ENCODE data around the gene ZNF367. TPM values are rescaled to one million over a fixed set of nuclear protein-coding genes. Genes with fewer than 3 reads are reported as not detected.
A peak's percentile ranks its signal among the peaks of the same experiment; 100 is the strongest.

ZNF367 gene
- total and polyA plus RNA-seq, 4 donors = 6.7 to 10.1 (median 7.1) TPM

DNA sequence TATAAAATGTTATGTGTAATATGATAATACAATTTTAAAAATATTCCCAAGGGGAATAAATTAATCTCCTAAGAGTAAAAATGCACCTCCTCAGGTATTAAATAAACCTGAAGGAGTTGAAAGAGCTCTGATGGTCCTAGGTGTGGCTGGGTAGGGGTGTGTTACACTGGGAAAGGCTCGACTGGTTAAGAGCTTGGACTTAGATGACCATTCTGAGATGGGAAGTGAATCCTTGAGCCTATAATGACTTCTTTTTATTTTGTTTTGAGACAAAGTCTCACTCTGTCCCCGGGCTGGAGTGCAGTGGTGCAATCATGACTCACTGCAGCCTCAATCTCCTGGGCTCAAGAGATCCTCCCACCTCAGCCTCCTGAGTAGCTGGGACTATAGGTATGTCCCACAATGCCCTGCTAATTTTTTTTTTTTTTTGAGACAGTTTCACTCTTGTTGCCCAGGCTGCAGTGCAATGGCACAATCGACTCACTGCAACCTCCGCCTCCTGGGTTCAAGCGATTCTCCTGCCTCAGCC lies 22.6 kb upstream of the ZNF367 start:
- DNase-seq (ENCODE audit: low read depth in 4 of 6, low spot score in 6 of 6) = no peak
- Histone ChIP-seq H3K27me3 (ENCODE audit: control insufficient read depth, insufficient read depth, low read length) (no peaks in the 10 kb centered on the region), H3K4me3 (ENCODE audit: low read depth, low read length) (no peak overlapping the region), H3K4me1 (ENCODE audit: control insufficient read depth, insufficient read depth, low read length) (no peaks in the 10 kb centered on the region), H3K27ac (ENCODE audit: low read depth, low read length) (no peak overlapping the region), H3K9me3 (ENCODE audit: control insufficient read depth, insufficient read depth, low read length) (no peaks in the 10 kb centered on the region), H3K36me3 (ENCODE audit: control insufficient read depth, insufficient read depth, low read length) (no peaks in the 10 kb centered on the region)
- 100% methylated on average over 1 of the region's 5 CpGs for WGBS (ENCODE audit: insufficient coverage)

DNA sequence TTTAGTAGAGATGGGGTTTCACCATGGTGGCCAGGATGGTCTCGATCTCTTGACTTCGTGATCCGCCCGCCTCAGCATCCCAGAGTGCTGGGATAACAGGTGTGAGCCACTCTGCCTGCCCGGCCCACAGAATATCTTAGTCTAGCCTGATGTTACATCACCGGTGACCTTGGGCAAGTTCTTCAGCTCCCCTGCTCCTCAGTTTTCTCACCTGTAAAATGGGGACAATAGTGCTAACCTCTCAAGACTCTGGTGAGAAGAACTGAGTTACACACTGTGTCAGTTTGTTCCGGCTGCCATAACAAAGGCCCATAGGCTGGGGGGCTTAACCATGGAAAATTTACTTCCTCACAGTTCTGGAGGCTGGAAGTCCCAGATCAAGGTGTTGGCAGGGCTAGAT lies 19.3 kb upstream of the ZNF367 start:
- 95% methylated on average over 6 of the region's 7 CpGs for WGBS (ENCODE audit: insufficient coverage)
- Histone ChIP-seq H3K27ac (ENCODE audit: low read depth, low read length) (no peak overlapping the region), H3K9me3 (ENCODE audit: control insufficient read depth, insufficient read depth, low read length) (no peaks in the 10 kb centered on the region), H3K4me1 (ENCODE audit: control insufficient read depth, insufficient read depth, low read length) (no peaks in the 10 kb centered on the region), H3K27me3 (ENCODE audit: control insufficient read depth, insufficient read depth, low read length) (no peaks in the 10 kb centered on the region), H3K36me3 (ENCODE audit: control insufficient read depth, insufficient read depth, low read length) (no peaks in the 10 kb centered on the region), H3K4me3 (ENCODE audit: low read depth, low read length) (no peak overlapping the region)
- DNase-seq (ENCODE audit: low read depth in 4 of 6, low spot score in 6 of 6) = no peak

GRCh38 chr9:96436456-96437126 lies 18.4 kb upstream of the ZNF367 start:
- no peaks in the 10 kb centered on the region for H3K27me3 ChIP-seq (ENCODE audit: control insufficient read depth, insufficient read depth, low read length)
- WGBS (ENCODE audit: insufficient coverage) = 78% methylated on average over 12 of the region's 15 CpGs
- H3K27ac ChIP-seq (ENCODE audit: low read depth, low read length) = no peak overlapping the region
- H3K4me3 ChIP-seq (ENCODE audit: low read depth, low read length) = no peak overlapping the region
- H3K9me3 ChIP-seq (ENCODE audit: control insufficient read depth, insufficient read depth, low read length) = no peaks in the 10 kb centered on the region
- no peaks in the 10 kb centered on the region for H3K4me1 ChIP-seq (ENCODE audit: control insufficient read depth, insufficient read depth, low read length)
- no peak for DNase-seq (ENCODE audit: low read depth in 4 of 6, low spot score in 6 of 6)
- H3K36me3 ChIP-seq (ENCODE audit: control insufficient read depth, insufficient read depth, low read length) = no peaks in the 10 kb centered on the region

DNA sequence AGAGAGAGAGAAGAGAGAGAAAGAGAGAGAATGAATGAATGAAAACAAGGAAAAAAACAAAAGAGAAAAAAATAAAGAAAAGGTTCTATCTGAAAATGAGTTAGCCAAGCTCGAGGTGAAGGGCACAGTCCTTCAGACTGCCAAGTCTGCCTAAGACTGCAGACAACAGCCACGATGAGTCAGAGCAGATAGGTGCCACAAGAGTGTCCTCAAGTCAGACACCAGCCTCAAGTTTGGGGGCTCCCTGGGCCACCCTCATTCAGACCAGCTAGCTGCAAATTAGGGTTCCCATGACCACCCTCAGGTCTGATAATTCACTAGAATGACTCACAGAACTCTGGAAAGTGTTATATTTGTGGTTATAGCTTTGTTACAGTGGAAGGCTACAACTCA lies 17.9 kb upstream of the ZNF367 start:
- DNase-seq (ENCODE audit: low read depth in 4 of 6, low spot score in 6 of 6) = no peak
- Histone ChIP-seq H3K4me3 (ENCODE audit: low read depth, low read length) (no peak overlapping the region), H3K36me3 (ENCODE audit: control insufficient read depth, insufficient read depth, low read length) (no peaks in the 10 kb centered on the region), H3K27ac (ENCODE audit: low read depth, low read length) (no peak overlapping the region), H3K9me3 (ENCODE audit: control insufficient read depth, insufficient read depth, low read length) (no peaks in the 10 kb centered on the region), H3K27me3 (ENCODE audit: control insufficient read depth, insufficient read depth, low read length) (no peaks in the 10 kb centered on the region), H3K4me1 (ENCODE audit: control insufficient read depth, insufficient read depth, low read length) (no peaks in the 10 kb centered on the region)
- WGBS (ENCODE audit: insufficient coverage) = 88% methylated on average over 2 of the region's 2 CpGs

DNA sequence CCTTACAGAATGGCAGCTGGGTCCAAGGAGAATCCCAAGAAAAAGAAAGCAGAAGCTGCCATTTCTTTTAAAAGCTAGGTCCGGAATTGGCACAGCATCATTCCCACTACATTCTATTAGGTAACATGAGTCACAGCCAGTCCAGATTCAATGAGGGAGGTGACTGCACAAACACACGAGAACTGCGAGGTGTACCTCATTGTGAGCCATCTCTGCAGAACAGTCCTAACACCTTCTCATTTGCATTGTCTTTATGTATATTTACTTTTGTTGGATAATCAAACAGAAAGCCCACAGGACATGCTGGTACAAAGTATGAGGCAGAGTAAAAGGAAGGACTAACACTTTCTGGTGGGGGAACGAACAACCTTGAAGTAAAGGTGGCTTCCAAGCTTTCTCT lies 17.2 kb upstream of the ZNF367 start:
- H3K27ac ChIP-seq (ENCODE audit: low read depth, low read length) = no peak overlapping the region
- 100% methylated on average over 2 of the region's 4 CpGs for WGBS (ENCODE audit: insufficient coverage)
- H3K4me1 ChIP-seq (ENCODE audit: control insufficient read depth, insufficient read depth, low read length) = no peaks in the 10 kb centered on the region
- H3K4me3 ChIP-seq (ENCODE audit: low read depth, low read length) = no peak overlapping the region
- no peak for DNase-seq (ENCODE audit: low read depth in 4 of 6, low spot score in 6 of 6)
- no peaks in the 10 kb centered on the region for H3K27me3 ChIP-seq (ENCODE audit: control insufficient read depth, insufficient read depth, low read length)
- no peaks in the 10 kb centered on the region for H3K36me3 ChIP-seq (ENCODE audit: control insufficient read depth, insufficient read depth, low read length)
- H3K9me3 ChIP-seq (ENCODE audit: control insufficient read depth, insufficient read depth, low read length) = no peaks in the 10 kb centered on the region

GRCh38 chr9:96430377-96430776 lies 12.2 kb upstream of the ZNF367 start:
- H3K27me3 ChIP-seq (ENCODE audit: control insufficient read depth, insufficient read depth, low read length) = no peaks in the 10 kb centered on the region
- no CpG with 5 or more reads among the region's 2 CpGs for WGBS (ENCODE audit: insufficient coverage)

DNA sequence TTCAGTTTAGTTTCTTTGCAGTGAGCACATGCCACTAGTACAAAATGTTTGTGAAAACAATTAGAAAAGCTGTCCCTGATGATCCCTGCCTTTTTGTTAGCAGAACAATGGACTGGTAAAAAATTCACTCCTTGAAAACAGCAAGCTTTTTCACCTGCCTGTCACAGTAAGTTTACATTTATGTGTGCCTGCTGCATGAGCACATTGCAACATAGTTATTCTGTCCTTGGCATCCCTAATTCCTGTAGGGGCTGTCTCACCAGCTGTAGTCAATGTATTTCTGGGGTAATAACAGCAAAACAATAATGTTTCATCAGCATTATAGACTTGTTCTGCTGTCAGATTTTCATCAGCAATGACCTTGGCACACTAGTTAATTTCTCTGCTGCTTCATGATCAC lies 11.6 kb upstream of the ZNF367 start:
- peak in 1 of 6 donors; percentile 77 for DNase-seq (ENCODE audit: low read depth in 4 of 6, low spot score in 6 of 6)
- no peak overlapping the region for H3K4me3 ChIP-seq (ENCODE audit: low read depth, low read length)
- H3K9me3 ChIP-seq (ENCODE audit: control insufficient read depth, insufficient read depth, low read length) = no peaks in the 10 kb centered on the region
- no peaks in the 10 kb centered on the region for H3K27me3 ChIP-seq (ENCODE audit: control insufficient read depth, insufficient read depth, low read length)
- no peaks in the 10 kb centered on the region for H3K36me3 ChIP-seq (ENCODE audit: control insufficient read depth, insufficient read depth, low read length)
- no peaks in the 10 kb centered on the region for H3K4me1 ChIP-seq (ENCODE audit: control insufficient read depth, insufficient read depth, low read length)
- H3K27ac ChIP-seq (ENCODE audit: low read depth, low read length) = no peak overlapping the region

More at GRCh38 chr9:96430377-96430776, 12.2 kb upstream of the ZNF367 start:
- H3K36me3 ChIP-seq (ENCODE audit: control insufficient read depth, insufficient read depth, low read length) = no peaks in the 10 kb centered on the region
- H3K27ac ChIP-seq (ENCODE audit: low read depth, low read length) = no peak overlapping the region
- no peaks in the 10 kb centered on the region for H3K9me3 ChIP-seq (ENCODE audit: control insufficient read depth, insufficient read depth, low read length)
- no peak overlapping the region for H3K4me3 ChIP-seq (ENCODE audit: low read depth, low read length)
- peak in 1 of 6 donors; percentile 43 for DNase-seq (ENCODE audit: low read depth in 4 of 6, low spot score in 6 of 6)
- H3K4me1 ChIP-seq (ENCODE audit: control insufficient read depth, insufficient read depth, low read length) = no peaks in the 10 kb centered on the region

DNA sequence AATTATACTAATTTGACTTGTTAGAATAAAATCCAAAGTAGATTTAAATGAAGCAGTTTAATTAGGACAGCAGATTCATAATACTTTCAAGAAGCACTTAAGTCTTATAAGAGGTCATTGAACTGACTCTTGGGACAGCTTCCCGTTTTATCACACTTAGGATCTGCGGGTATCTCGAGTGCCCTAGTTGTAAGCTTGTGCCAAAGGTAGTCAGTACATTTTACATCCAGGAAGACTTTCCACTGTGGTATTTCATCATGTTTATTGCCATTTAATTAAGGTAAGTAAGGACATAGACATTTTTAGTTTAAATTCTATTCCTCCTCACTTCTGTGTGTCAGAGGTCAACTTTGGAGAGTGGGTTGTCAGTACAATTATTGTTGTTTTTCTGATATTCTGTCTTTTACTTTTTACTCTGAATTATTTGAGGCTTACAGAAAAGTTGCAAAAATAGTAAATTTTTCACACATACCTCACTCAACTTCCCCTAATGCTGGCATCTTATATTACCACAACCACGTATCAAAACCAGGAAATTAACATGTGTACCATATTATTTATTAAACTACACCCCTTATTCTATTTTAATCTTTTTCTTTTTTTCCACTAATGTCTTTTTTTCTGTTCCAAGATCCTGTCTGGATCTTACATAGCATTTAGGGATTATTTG lies 7.5 kb upstream of the ZNF367 start:
- Histone ChIP-seq H3K27ac (ENCODE audit: low read depth, low read length) (no peak overlapping the region), H3K9me3 (ENCODE audit: control insufficient read depth, insufficient read depth, low read length) (no peaks in the 10 kb centered on the region), H3K36me3 (ENCODE audit: control insufficient read depth, insufficient read depth, low read length) (no peaks in the 10 kb centered on the region), H3K4me1 (ENCODE audit: control insufficient read depth, insufficient read depth, low read length) (no peaks in the 10 kb centered on the region), H3K27me3 (ENCODE audit: control insufficient read depth, insufficient read depth, low read length) (no peaks in the 10 kb centered on the region), H3K4me3 (ENCODE audit: low read depth, low read length) (no peak overlapping the region)
- DNase-seq (ENCODE audit: low read depth in 4 of 6, low spot score in 6 of 6) = peak in 1 of 6 donors; percentile 18
- no CpG with 5 or more reads among the region's 4 CpGs for WGBS (ENCODE audit: insufficient coverage)

- H3K36me3 ChIP-seq (ENCODE audit: control insufficient read depth, insufficient read depth, low read length) = no peaks in the 10 kb centered on the region
- H3K4me3 ChIP-seq (ENCODE audit: low read depth, low read length) = no peak overlapping the region
- H3K9me3 ChIP-seq (ENCODE audit: control insufficient read depth, insufficient read depth, low read length) = no peaks in the 10 kb centered on the region
- DNase-seq (ENCODE audit: low read depth in 4 of 6, low spot score in 6 of 6) = no peak
- no peaks in the 10 kb centered on the region for H3K27me3 ChIP-seq (ENCODE audit: control insufficient read depth, insufficient read depth, low read length)
- WGBS (ENCODE audit: insufficient coverage) = 71% methylated on average over 3 of the region's 6 CpGs
- H3K4me1 ChIP-seq (ENCODE audit: control insufficient read depth, insufficient read depth, low read length) = no peaks in the 10 kb centered on the region
- no peak overlapping the region for H3K27ac ChIP-seq (ENCODE audit: low read depth, low read length)
Observed at GRCh38 chr9:96423985-96424336, 5.8 kb upstream of the ZNF367 start.
